GM12874 (cell line): ENCODE results near the gene PFAS.

Source experiments
- TF ChIP-seq, protein P1 (sequence below): IDR thresholded peaks from 2 replicates; pipeline ENCODE4 v1.5.1; 2011; ENCODE audit warnings: low read depth, mild to moderate bottlenecking, control low read depth, low read length, moderate library complexity; ENCODE audit not compliant: insufficient read depth

Gene PFAS

DNA sequence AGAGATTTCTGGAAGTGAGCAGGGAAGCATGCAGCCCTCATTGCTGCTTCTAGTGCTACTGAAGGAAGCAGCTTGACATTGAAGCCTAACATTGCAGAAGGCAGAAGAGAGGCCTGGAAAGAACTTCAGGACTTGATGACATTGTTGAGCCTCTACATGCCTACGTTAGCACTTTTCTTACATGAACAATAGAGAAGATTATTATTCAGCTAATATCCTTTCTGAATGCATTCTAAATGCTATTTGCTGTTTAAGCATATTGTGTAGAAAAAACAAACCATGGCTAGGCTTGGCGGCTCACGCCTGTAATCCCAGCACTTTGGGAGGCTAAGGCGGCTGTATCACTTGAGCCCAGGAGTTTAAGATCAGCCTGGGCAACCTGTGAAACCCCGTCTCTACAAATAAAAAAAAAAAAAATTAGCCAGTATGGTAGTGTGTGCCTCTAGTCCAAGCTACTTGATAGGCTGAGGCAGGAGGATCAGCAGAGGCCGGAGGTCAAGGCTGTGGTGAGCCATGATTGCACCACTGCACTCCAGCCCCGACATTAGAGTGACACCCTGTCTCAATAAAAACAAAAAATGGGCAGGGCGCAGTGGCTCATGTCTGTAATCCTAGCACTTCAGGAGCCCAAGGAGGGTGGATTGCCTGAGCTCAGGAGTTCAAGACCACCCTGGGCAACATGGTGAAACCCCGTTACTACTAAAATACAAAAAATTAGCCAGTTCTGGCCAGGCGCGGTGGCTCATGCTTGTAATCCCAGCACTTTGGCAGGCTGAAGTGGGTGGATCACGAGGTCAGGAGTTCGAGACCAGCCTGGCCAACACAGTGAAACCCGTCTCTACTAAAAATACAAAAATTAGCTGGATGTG, 36.5 kb upstream of the PFAS start:
- TF ChIP-seq, protein P1, sequence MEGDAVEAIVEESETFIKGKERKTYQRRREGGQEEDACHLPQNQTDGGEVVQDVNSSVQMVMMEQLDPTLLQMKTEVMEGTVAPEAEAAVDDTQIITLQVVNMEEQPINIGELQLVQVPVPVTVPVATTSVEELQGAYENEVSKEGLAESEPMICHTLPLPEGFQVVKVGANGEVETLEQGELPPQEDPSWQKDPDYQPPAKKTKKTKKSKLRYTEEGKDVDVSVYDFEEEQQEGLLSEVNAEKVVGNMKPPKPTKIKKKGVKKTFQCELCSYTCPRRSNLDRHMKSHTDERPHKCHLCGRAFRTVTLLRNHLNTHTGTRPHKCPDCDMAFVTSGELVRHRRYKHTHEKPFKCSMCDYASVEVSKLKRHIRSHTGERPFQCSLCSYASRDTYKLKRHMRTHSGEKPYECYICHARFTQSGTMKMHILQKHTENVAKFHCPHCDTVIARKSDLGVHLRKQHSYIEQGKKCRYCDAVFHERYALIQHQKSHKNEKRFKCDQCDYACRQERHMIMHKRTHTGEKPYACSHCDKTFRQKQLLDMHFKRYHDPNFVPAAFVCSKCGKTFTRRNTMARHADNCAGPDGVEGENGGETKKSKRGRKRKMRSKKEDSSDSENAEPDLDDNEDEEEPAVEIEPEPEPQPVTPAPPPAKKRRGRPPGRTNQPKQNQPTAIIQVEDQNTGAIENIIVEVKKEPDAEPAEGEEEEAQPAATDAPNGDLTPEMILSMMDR = no peak

DNA sequence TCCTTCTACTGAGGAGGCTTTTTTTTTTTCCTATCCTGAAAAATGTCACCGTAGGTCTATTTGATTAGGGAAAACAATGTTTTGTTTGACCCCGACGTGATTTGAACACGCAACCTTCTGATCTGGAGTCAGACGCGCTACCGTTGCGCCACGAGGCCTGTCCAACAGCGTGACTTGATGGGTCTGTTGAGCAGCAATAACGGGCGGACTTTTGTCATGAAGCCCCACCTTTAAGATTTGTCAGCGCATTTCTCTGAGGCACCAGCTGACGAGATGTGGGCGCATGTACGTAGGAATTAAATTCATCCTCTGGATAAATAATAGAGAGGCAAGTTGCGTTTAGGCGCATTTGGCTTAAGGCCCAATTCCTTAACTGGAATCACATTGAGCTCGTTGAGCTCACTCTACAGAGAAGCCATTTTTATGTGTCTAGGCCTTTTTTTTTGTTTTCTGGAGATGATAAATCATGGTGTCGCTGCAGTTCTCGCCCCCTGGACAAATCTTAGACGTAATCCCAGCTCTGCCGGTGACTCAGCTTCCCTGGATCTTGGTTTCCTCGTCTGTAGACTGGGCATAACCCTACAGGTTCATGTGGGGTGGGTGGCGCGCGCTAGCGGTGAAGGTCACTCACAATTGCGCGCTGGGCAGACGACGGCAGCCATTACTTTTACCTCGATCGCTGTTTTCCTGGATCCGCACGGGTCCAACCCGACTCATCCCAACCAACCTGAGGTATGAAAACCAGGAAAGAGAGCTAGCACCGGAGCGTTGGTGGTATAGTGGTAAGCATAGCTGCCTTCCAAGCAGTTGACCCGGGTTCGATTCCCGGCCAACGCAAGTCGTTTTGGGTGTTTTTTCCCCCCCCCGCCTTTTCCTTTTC, 28.1 kb upstream of the PFAS start:
- TF ChIP-seq, protein P1 = no peak

DNA sequence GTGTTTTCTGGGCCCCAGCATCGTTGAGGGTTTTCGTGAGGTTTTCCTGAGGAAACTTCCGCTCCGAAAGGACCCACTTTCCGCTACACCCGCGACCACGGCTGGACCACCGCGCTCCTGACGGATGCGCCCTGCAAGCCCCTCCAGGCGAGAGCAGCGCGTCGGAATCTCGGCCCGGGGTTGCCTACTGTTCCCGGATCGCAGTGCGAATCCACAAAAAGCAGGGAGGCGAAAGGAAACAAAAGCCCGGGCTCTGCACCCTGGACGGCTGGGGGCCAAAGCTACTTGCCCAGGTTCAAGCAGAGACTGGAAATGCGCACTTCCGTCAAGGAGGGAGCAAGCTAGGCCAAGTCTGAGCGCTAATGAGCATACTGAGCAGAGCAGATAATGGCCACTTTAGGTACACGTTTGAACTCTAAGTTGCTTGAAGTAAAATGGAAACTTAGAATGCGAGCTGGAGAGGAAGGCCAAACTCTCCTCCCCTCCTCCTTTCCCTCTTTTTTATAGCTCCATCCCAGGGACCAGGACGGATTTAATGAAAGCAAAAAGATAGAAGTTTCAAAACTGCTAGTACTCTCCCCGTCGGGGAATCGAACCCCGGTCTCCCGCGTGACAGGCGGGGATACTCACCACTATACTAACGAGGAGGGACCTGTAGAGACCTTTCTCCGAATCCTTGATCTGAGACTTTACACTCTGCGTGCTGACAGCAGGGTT, 27.3 kb upstream of the PFAS start:
- TF ChIP-seq, protein P1 = no peak

DNA sequence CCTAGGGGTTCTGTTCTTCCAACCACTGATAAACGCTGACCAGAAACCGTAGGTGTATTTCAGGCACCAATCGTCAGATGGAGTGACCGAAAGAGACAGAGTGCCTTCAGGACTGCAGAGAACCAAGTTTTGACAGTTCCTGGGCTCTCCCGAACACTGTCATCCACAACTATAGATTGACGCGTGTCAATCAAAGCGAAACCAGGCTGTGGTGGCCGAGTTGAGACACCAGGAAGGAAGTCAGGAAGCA, 26.8 kb upstream of the PFAS start:
- TF ChIP-seq, protein P1 = no peak

DNA sequence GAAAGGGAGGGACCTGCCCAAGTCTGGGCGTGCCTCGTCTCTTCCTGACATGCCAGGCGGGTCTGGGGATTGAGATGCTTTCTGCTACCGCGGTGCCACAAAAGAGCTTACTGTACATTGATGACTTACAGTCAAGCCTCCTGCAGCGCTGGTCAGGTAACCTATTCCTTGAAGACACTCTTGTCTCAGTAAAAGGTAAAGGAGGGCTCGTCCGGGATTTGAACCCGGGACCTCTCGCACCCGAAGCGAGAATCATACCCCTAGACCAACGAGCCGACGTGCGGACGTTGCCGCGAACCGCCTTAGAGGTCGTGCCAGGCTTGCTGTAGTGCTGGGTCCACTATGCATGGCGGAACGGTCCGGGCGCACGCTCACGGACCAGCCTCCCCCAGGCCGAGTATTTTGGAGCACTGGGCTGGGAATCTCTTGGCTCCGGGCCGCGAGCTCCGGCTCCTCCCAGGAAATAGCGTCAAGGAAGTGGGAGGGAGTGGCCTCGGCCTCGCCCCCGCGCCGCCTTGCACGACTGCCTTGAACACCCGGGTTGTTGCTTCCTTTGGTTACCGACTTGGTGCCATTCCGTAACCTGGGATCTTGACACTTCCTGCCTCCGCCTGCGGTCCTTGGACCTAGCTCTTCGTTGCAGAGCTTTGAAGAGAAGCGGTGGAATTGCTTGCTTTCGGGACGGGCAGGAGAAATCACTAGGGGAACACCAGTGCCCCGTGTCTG, 26.3 kb upstream of the PFAS start:
- TF ChIP-seq, protein P1 = no peak

DNA sequence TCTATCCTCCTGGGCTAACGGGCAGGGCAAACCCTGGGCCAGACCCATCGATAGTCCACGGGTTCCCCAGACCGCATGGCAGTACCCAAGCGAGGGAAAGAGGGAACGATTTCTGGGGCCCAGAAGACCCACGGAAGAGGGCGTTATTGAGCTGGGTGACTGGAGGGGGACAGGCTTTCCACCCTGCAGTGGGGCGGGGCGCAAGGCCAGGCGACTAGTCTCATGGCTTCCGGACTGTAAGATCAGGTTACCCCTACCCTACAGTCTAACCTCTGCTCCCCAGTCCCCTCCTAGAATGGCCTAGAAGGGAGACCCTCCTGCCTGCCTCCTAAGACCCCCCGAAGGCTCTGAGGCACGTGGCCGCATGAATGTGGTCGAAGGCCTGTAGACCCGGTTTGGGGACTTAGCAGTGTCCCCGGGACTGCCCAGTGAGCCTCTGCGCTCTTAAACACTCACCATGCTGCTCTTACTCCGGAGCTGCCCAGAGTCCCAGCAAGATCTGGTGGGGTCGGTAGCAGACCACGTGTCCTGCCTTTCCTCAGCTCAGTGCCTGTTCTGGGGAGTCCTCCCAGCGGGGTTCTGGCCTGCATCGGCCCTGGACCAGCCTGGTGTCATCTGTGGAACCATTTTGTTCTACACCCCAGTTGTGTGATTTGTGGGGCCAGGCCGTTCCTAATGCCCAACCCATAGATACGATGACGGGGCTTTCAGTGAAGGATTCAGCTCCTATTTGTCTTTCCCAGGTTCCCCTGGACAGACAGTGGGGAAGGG, 25.5 kb upstream of the PFAS start:
- TF ChIP-seq, protein P1 = peak; percentile 50
